HAP-1 (cell line): ENCODE results near the gene PTPRU.

Source experiments
- DNase-seq, 2 experiments: peaks; one replicate each; pipeline ENCODE4 v3.0.0-alpha.2; 2016 to 2020; ENCODE audit warnings: low spot score in 2 of 2
- H3K27me3 ChIP-seq: fragments of 250-450 bp; sonication (Bioruptor Pico); 2 replicates; pipeline ENCODE4 v1.5.1; 2020; ENCODE audit warnings: low read depth, mild to moderate bottlenecking, moderate library complexity
- H3K36me3 ChIP-seq: fragments of 250-450 bp; sonication (Bioruptor Pico); replicated peaks from 2 replicates; pipeline ENCODE4 v1.5.1; 2020; ENCODE audit warnings: mild to moderate bottlenecking
- H3K4me1 ChIP-seq: fragments of 250-450 bp; sonication (Bioruptor Pico); 2 replicates; pipeline ENCODE4 v1.5.1; 2020; ENCODE audit warnings: mild to moderate bottlenecking
- H3K4me3 ChIP-seq: fragments of 250-450 bp; sonication (Bioruptor Pico); 2 replicates; pipeline ENCODE4 v1.5.1; 2020; ENCODE audit warnings: mild to moderate bottlenecking, moderate library complexity
- H3K9me3 ChIP-seq: fragments of 250-450 bp; sonication (Bioruptor Pico); 2 replicates; pipeline ENCODE4 v1.5.1; 2020; ENCODE audit warnings: mild to moderate bottlenecking, moderate library complexity
- in situ Hi-C: fragments of 300-500 bp; cut with MboI; formaldehyde crosslinking; loops from 3 replicates; pipeline ENCODE4 v1.14.3; 2020; ENCODE audit warnings: low sequenced_read_pairs, inconsistent platforms, mixed read lengths

PTPRU gene

GRCh38 chr1:29317916-29318530 lies 81.7 kb downstream of the PTPRU start:
- Histone ChIP-seq H3K9me3 (no peaks in the 10 kb centered on the region), H3K4me1 (no peaks in the 10 kb centered on the region), H3K4me3 (no peak overlapping the region), H3K27me3 (no peaks in the 10 kb centered on the region), H3K36me3 (peaks cover 29% of the 10 kb centered on the region)
- DNase-seq = no peak
- in situ Hi-C loops = no loop called here

GRCh38 chr1:29318724-29319123 lies 82.4 kb downstream of the PTPRU start:
- Histone ChIP-seq H3K36me3 (peaks cover 29% of the 10 kb centered on the region), H3K4me1 (no peaks in the 10 kb centered on the region), H3K4me3 (no peak overlapping the region), H3K27me3 (no peaks in the 10 kb centered on the region), H3K9me3 (no peaks in the 10 kb centered on the region)
- in situ Hi-C loops = no loop called here
- no peak for DNase-seq

- in situ Hi-C loops = no loop called here
- no peaks in the 10 kb centered on the region for H3K4me1 ChIP-seq
- no peaks in the 10 kb centered on the region for H3K27me3 ChIP-seq
- no peak for DNase-seq
- H3K4me3 ChIP-seq = no peak overlapping the region
- H3K36me3 ChIP-seq = peaks cover 32% of the 10 kb centered on the region
- no peaks in the 10 kb centered on the region for H3K9me3 ChIP-seq
Measured at GRCh38 chr1:29319300-29320110, 83.2 kb downstream of the PTPRU start.

- in situ Hi-C loops = no loop called here
- no peaks in the 10 kb centered on the region for H3K9me3 ChIP-seq
- no peak overlapping the region for H3K4me3 ChIP-seq
- no peak for DNase-seq
- no peaks in the 10 kb centered on the region for H3K27me3 ChIP-seq
- peaks cover 35% of the 10 kb centered on the region for H3K36me3 ChIP-seq
- no peaks in the 10 kb centered on the region for H3K4me1 ChIP-seq
Measured at GRCh38 chr1:29320156-29320940, 84.0 kb downstream of the PTPRU start.

GRCh38 chr1:29321176-29321575 lies 84.9 kb downstream of the PTPRU start:
- DNase-seq = no peak
- peaks cover 32% of the 10 kb centered on the region for H3K36me3 ChIP-seq
- no peaks in the 10 kb centered on the region for H3K9me3 ChIP-seq
- no peaks in the 10 kb centered on the region for H3K27me3 ChIP-seq
- in situ Hi-C loops = no loop called here
- H3K4me1 ChIP-seq = no peaks in the 10 kb centered on the region
- no peak overlapping the region for H3K4me3 ChIP-seq

- Histone ChIP-seq H3K36me3 (peaks cover 24% of the 10 kb centered on the region), H3K9me3 (no peaks in the 10 kb centered on the region), H3K4me1 (no peaks in the 10 kb centered on the region), H3K4me3 (no peak overlapping the region), H3K27me3 (no peaks in the 10 kb centered on the region)
- in situ Hi-C loops = no loop called here
- no peak for DNase-seq
Measured at GRCh38 chr1:29322147-29322694, 85.9 kb downstream of the PTPRU start.

- Histone ChIP-seq H3K27me3 (no peaks in the 10 kb centered on the region), H3K4me3 (no peak overlapping the region), H3K4me1 (no peaks in the 10 kb centered on the region), H3K36me3 (peaks cover 18% of the 10 kb centered on the region), H3K9me3 (no peaks in the 10 kb centered on the region)
- in situ Hi-C loops = no loop called here
- DNase-seq = no peak
Measured at GRCh38 chr1:29322861-29323585, 86.7 kb downstream of the PTPRU start.

- Histone ChIP-seq H3K27me3 (no peaks in the 10 kb centered on the region), H3K9me3 (no peaks in the 10 kb centered on the region), H3K36me3 (peaks cover 17% of the 10 kb centered on the region), H3K4me1 (no peaks in the 10 kb centered on the region), H3K4me3 (no peak overlapping the region)
- no peak for DNase-seq
- in situ Hi-C loops = no loop called here
Measured at GRCh38 chr1:29323636-29324035, 87.3 kb downstream of the PTPRU start.

- in situ Hi-C loops = no loop called here
- peaks cover 17% of the 10 kb centered on the region for H3K36me3 ChIP-seq
Measured at GRCh38 chr1:29324202-29324601, 87.9 kb downstream of the PTPRU start.

GRCh38 chr1:29324771-29325351 lies 88.5 kb downstream of the PTPRU start:
- in situ Hi-C loops = no loop called here
- Histone ChIP-seq H3K4me3 (no peak overlapping the region), H3K4me1 (no peaks in the 10 kb centered on the region)

More at GRCh38 chr1:29324202-29324601, 87.9 kb downstream of the PTPRU start:
- H3K4me3 ChIP-seq = no peak overlapping the region
- H3K4me1 ChIP-seq = no peaks in the 10 kb centered on the region
- H3K9me3 ChIP-seq = no peaks in the 10 kb centered on the region
- no peaks in the 10 kb centered on the region for H3K27me3 ChIP-seq
- no peak for DNase-seq

GRCh38 chr1:29325675-29326074 lies 89.4 kb downstream of the PTPRU start:
- in situ Hi-C loops = no loop called here
- no peak for DNase-seq
- H3K4me3 ChIP-seq = no peak overlapping the region

More at GRCh38 chr1:29324771-29325351, 88.5 kb downstream of the PTPRU start:
- Histone ChIP-seq H3K27me3 (no peaks in the 10 kb centered on the region), H3K9me3 (no peaks in the 10 kb centered on the region), H3K36me3 (peaks cover 17% of the 10 kb centered on the region)
- peak in 1 of 2 experiments; percentile 70 for DNase-seq

GRCh38 chr1:29326123-29326522 lies 89.8 kb downstream of the PTPRU start:
- no peak for DNase-seq
- in situ Hi-C loops = no loop called here

More at GRCh38 chr1:29325675-29326074, 89.4 kb downstream of the PTPRU start:
- no peaks in the 10 kb centered on the region for H3K9me3 ChIP-seq
- no peaks in the 10 kb centered on the region for H3K4me1 ChIP-seq
- H3K27me3 ChIP-seq = no peaks in the 10 kb centered on the region
- peaks cover 17% of the 10 kb centered on the region for H3K36me3 ChIP-seq

More at GRCh38 chr1:29326123-29326522, 89.8 kb downstream of the PTPRU start:
- Histone ChIP-seq H3K27me3 (no peaks in the 10 kb centered on the region), H3K9me3 (no peaks in the 10 kb centered on the region), H3K36me3 (peaks cover 17% of the 10 kb centered on the region), H3K4me1 (no peaks in the 10 kb centered on the region), H3K4me3 (no peak overlapping the region)
